HEK293 (cell line): Measurements from ENCODE around the gene SLC25A47.

Experiments used
- CTCF ChIA-PET: fragments of 350-600 bp; formaldehyde crosslinking; extraction: SDS; loops from one replicate; lab custom pipeline; 2021; ENCODE audit warnings: antibody characterized with exemption; lab: Yijun Ruan, JAX
- POLR2A ChIA-PET: fragments of 300-600 bp; formaldehyde crosslinking; extraction: SDS; loops from one replicate; lab custom pipeline; 2020; ENCODE audit warnings: antibody characterized with exemption, inconsistent platforms; lab: Yijun Ruan, JAX
- H3K27ac ChIP-seq: fragments of 200-500 bp; sonication (Bioruptor generic); 2 replicates; pipeline ENCODE4 v1.5.1; 2014; ENCODE audit warnings: low read depth, low read length, control low read depth, inconsistent platforms; ENCODE audit errors: extremely low read depth
- H3K36me3 ChIP-seq, 2 experiments: fragments of 200-500 bp in 1 of 2; sonication (Bioruptor generic) in 1 of 2; 1 replicate in 1 of 2; 2 replicates in 1 of 2; pipeline ENCODE4 v1.5.1; 2014 to 2017; ENCODE audit warnings: inconsistent platforms in 2 of 2, low read length in 2 of 2; ENCODE audit not compliant: control insufficient read depth in 2 of 2, insufficient read depth in 1 of 2
- H3K4me1 ChIP-seq: fragments of 200-500 bp; sonication (Bioruptor generic); 2 replicates; pipeline ENCODE4 v1.5.1; 2014; ENCODE audit warnings: mild to moderate bottlenecking, low read length, inconsistent platforms; ENCODE audit not compliant: control insufficient read depth, insufficient read depth
- H3K4me3 ChIP-seq: 2 replicates; pipeline ENCODE4 v1.5.1; 2011; ENCODE audit warnings: low read depth, mild to moderate bottlenecking, control low read depth, low read length, moderate library complexity
- H3K9me3 ChIP-seq: fragments of 200-500 bp; sonication (Bioruptor generic); 2 replicates; pipeline ENCODE4 v1.5.1; 2014; ENCODE audit warnings: low read depth, low read length, inconsistent platforms; ENCODE audit not compliant: control insufficient read depth, insufficient read depth
- KLF10 ChIP-seq: fragments of 450-650 bp; IDR thresholded peaks from 2 replicates; pipeline ENCODE4 v1.5.1; 2018; ENCODE audit warnings: missing biosample characterization, mild to moderate bottlenecking, missing genetic modification characterization
- ZNF132 ChIP-seq: fragments of 450-650 bp; formaldehyde crosslinking; IDR thresholded peaks from 2 replicates; pipeline ENCODE4 v1.5.1; 2017; ENCODE audit warnings: missing biosample characterization, missing genetic modification characterization, borderline replicate concordance
- ZNF140 ChIP-seq: fragments of 450-650 bp; formaldehyde crosslinking; IDR thresholded peaks from 2 replicates; pipeline ENCODE4 v1.5.1; 2016; ENCODE audit warnings: missing biosample characterization, missing genetic modification characterization
- ZNF24 ChIP-seq: fragments of 450-650 bp; formaldehyde crosslinking; IDR thresholded peaks from 2 replicates; pipeline ENCODE4 v1.5.1; 2016; ENCODE audit warnings: missing biosample characterization, missing genetic modification characterization
- ZNF391 ChIP-seq: fragments of 450-650 bp; formaldehyde crosslinking; IDR thresholded peaks from 2 replicates; pipeline ENCODE4 v1.5.1; 2016; ENCODE audit warnings: low read depth, missing biosample characterization, missing genetic modification characterization, borderline replicate concordance
- ZNF48 ChIP-seq: fragments of 450-650 bp; formaldehyde crosslinking; IDR thresholded peaks from 2 replicates; pipeline ENCODE4 v1.5.1; 2016; ENCODE audit warnings: missing biosample characterization, missing genetic modification characterization
- ZNF747 ChIP-seq: fragments of 450-650 bp; formaldehyde crosslinking; IDR thresholded peaks from 2 replicates; pipeline ENCODE4 v1.5.1; 2016; ENCODE audit warnings: missing biosample characterization, missing genetic modification characterization
- TF ChIP-seq, protein P1 (sequence below): fragments of 450-650 bp; formaldehyde crosslinking; conservative IDR thresholded peaks from 2 replicates; pipeline ENCODE4 v1.5.1; 2016; ENCODE audit warnings: low read depth, missing biosample characterization, missing genetic modification characterization
- TF ChIP-seq, protein P2 (sequence below): fragments of 450-650 bp; formaldehyde crosslinking; IDR thresholded peaks from 2 replicates; pipeline ENCODE4 v1.5.1; 2016; ENCODE audit warnings: missing biosample characterization, missing genetic modification characterization
- TF ChIP-seq, protein P3 (sequence below): fragments of 450-650 bp; formaldehyde crosslinking; IDR thresholded peaks from 2 replicates; pipeline ENCODE4 v1.5.1; 2017; ENCODE audit warnings: missing biosample characterization, missing genetic modification characterization
- TF ChIP-seq, protein P4 (sequence below): fragments of 450-650 bp; formaldehyde crosslinking; IDR thresholded peaks from 2 replicates; pipeline ENCODE4 v1.5.1; 2016; ENCODE audit warnings: missing biosample characterization, missing genetic modification characterization
- TF ChIP-seq, protein P5 (sequence below): fragments of 450-650 bp; formaldehyde crosslinking; IDR thresholded peaks from 2 replicates; pipeline ENCODE4 v1.5.1; 2016; ENCODE audit warnings: missing biosample characterization, missing genetic modification characterization, borderline replicate concordance
- TF ChIP-seq, protein P6 (sequence below): fragments of 450-650 bp; formaldehyde crosslinking; IDR thresholded peaks from 2 replicates; pipeline ENCODE4 v1.5.1; 2016; ENCODE audit warnings: missing biosample characterization, missing genetic modification characterization

The SLC25A47 gene

DNA sequence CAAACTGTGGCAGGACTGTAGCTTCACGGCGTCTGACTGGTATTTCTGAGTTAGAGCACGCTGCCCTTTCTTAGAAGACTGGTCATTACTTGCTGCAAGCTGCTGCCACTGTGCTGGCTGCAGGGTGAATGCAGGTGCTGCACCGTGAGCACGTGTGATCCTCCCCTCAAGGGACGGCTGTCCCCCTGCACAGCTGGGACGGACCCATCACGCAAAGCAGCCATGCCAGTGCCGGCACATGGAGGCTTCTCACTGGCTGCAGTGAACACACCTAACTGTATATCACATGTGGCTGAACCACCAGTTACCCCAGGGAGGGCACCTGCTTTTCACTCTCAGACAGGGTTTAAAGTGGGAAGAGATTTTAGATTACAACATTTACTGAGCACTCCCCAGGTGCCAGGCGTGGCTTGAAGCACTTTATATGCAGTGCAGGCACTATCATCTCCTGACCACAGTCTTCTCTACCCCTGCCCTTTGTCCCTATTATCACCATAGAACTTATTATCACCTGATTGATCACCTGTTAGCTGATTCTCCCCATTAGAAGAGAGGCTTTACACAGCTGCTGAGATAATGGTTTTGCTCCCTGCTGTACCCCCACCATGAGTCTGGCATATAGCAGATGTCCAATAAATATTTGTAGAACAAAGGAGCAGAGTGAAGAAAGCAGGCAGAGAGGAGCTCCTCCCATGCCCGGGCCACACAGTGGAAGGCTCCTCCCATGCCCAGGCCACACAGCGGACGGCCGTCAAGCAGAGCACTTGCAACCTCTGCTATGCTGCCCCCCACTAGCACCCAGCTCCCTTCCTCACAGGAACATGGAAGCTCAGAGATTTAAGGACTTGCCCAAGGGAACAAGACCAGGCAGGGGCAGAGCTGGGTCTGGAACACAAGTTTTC lies 25.9 kb downstream of the SLC25A47 start:
- POLR2A ChIA-PET = no interaction called here
- Histone ChIP-seq H3K4me1 (no peaks in the 10 kb centered on the region), H3K4me3 (no peak overlapping the region), H3K27ac (no peak overlapping the region)
- TF ChIP-seq ZNF391 (tag by site-specific recombination) (no peak), ZNF747 (tag by site-specific recombination) (no peak)
- TF ChIP-seq, protein P1, sequence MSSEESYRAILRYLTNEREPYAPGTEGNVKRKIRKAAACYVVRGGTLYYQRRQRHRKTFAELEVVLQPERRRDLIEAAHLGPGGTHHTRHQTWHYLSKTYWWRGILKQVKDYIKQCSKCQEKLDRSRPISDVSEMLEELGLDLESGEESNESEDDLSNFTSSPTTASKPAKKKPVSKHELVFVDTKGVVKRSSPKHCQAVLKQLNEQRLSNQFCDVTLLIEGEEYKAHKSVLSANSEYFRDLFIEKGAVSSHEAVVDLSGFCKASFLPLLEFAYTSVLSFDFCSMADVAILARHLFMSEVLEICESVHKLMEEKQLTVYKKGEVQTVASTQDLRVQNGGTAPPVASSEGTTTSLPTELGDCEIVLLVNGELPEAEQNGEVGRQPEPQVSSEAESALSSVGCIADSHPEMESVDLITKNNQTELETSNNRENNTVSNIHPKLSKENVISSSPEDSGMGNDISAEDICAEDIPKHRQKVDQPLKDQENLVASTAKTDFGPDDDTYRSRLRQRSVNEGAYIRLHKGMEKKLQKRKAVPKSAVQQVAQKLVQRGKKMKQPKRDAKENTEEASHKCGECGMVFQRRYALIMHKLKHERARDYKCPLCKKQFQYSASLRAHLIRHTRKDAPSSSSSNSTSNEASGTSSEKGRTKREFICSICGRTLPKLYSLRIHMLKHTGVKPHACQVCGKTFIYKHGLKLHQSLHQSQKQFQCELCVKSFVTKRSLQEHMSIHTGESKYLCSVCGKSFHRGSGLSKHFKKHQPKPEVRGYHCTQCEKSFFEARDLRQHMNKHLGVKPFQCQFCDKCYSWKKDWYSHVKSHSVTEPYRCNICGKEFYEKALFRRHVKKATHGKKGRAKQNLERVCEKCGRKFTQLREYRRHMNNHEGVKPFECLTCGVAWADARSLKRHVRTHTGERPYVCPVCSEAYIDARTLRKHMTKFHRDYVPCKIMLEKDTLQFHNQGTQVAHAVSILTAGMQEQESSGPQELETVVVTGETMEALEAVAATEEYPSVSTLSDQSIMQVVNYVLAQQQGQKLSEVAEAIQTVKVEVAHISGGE (tag by site-specific recombination) = no peak
- TF ChIP-seq, all 188 proteins: peak for 0
- H3K9me3 ChIP-seq = no peaks in the 10 kb centered on the region
- peaks cover 4 to 67% of the 10 kb centered on the region in 2 experiments for H3K36me3 ChIP-seq
- CTCF ChIA-PET = interaction anchor here (0.6 to 1.0 kb wide), 2 partner anchors 76 to 108 kb away, joined by 4 to 6 read pairs; no protein-coding TSS in a partner anchor

DNA sequence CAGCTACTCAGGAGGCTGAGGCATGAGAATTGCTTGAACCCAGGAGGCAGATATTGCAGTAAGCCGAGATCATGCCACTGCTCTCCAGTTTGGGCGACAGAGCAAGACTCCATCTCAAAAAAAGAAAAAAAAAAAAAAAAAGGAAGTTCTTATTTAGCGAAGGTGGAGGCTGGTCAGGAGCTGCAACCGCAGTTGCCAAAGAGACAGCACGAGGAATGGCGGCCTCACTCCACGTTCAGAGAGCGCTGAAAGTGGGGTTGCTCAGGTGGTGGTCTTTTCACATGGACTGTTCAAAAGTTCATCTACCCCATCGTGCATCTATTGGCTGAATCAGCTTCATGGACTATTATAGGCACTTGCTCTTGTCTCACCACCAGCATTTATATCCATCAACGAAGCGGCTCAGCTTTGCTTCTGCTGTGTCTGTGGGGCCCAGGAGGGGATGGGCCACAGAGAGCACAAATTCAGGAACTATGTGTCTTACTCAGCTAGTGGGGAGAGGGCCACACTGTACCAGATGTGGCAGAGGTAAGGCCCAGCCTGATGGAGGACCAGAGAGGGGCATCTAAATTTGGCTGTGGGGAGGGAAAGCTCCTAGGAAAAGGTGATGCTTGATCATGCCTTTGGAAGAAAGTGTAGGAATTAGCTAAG lies 27.3 kb downstream of the SLC25A47 start:
- Histone ChIP-seq H3K27ac (no peak overlapping the region), H3K36me3 (peaks cover 8 to 77% of the 10 kb centered on the region in 2 experiments), H3K9me3 (no peaks in the 10 kb centered on the region), H3K4me1 (no peaks in the 10 kb centered on the region), H3K4me3 (no peak overlapping the region)
- CTCF ChIA-PET = interaction anchor here (0.9 kb wide), 1 partner anchor 27 kb away, joined by 3 read pairs; no protein-coding TSS in a partner anchor
- POLR2A ChIA-PET = no interaction called here
- TF ChIP-seq, protein P2, sequence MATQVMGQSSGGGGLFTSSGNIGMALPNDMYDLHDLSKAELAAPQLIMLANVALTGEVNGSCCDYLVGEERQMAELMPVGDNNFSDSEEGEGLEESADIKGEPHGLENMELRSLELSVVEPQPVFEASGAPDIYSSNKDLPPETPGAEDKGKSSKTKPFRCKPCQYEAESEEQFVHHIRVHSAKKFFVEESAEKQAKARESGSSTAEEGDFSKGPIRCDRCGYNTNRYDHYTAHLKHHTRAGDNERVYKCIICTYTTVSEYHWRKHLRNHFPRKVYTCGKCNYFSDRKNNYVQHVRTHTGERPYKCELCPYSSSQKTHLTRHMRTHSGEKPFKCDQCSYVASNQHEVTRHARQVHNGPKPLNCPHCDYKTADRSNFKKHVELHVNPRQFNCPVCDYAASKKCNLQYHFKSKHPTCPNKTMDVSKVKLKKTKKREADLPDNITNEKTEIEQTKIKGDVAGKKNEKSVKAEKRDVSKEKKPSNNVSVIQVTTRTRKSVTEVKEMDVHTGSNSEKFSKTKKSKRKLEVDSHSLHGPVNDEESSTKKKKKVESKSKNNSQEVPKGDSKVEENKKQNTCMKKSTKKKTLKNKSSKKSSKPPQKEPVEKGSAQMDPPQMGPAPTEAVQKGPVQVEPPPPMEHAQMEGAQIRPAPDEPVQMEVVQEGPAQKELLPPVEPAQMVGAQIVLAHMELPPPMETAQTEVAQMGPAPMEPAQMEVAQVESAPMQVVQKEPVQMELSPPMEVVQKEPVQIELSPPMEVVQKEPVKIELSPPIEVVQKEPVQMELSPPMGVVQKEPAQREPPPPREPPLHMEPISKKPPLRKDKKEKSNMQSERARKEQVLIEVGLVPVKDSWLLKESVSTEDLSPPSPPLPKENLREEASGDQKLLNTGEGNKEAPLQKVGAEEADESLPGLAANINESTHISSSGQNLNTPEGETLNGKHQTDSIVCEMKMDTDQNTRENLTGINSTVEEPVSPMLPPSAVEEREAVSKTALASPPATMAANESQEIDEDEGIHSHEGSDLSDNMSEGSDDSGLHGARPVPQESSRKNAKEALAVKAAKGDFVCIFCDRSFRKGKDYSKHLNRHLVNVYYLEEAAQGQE (tag by site-specific recombination) = no peak
- TF ChIP-seq ZNF140 (tag by site-specific recombination) (no peak), KLF10 (tag by site-specific recombination) (no peak), ZNF24 (tag by site-specific recombination) (no peak), ZNF132 (tag by site-specific recombination) (no peak), ZNF48 (tag by site-specific recombination) (no peak)
- TF ChIP-seq, protein P3, sequence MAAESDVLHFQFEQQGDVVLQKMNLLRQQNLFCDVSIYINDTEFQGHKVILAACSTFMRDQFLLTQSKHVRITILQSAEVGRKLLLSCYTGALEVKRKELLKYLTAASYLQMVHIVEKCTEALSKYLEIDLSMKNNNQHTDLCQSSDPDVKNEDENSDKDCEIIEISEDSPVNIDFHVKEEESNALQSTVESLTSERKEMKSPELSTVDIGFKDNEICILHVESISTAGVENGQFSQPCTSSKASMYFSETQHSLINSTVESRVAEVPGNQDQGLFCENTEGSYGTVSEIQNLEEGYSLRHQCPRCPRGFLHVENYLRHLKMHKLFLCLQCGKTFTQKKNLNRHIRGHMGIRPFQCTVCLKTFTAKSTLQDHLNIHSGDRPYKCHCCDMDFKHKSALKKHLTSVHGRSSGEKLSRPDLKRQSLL (tag by site-specific recombination) = no peak
- TF ChIP-seq, protein P4, sequence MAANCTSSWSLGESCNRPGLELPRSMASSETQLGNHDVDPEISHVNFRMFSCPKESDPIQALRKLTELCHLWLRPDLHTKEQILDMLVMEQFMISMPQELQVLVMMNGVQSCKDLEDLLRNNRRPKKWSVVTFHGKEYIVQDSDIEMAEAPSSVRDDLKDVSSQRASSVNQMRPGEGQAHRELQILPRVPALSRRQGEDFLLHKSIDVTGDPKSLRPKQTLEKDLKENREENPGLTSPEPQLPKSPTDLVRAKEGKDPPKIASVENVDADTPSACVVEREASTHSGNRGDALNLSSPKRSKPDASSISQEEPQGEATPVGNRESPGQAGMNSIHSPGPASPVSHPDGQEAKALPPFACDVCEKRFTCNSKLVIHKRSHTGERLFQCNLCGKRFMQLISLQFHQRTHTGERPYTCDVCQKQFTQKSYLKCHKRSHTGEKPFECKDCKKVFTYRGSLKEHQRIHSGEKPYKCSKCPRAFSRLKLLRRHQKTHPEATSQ = no peak
- TF ChIP-seq, protein P5, sequence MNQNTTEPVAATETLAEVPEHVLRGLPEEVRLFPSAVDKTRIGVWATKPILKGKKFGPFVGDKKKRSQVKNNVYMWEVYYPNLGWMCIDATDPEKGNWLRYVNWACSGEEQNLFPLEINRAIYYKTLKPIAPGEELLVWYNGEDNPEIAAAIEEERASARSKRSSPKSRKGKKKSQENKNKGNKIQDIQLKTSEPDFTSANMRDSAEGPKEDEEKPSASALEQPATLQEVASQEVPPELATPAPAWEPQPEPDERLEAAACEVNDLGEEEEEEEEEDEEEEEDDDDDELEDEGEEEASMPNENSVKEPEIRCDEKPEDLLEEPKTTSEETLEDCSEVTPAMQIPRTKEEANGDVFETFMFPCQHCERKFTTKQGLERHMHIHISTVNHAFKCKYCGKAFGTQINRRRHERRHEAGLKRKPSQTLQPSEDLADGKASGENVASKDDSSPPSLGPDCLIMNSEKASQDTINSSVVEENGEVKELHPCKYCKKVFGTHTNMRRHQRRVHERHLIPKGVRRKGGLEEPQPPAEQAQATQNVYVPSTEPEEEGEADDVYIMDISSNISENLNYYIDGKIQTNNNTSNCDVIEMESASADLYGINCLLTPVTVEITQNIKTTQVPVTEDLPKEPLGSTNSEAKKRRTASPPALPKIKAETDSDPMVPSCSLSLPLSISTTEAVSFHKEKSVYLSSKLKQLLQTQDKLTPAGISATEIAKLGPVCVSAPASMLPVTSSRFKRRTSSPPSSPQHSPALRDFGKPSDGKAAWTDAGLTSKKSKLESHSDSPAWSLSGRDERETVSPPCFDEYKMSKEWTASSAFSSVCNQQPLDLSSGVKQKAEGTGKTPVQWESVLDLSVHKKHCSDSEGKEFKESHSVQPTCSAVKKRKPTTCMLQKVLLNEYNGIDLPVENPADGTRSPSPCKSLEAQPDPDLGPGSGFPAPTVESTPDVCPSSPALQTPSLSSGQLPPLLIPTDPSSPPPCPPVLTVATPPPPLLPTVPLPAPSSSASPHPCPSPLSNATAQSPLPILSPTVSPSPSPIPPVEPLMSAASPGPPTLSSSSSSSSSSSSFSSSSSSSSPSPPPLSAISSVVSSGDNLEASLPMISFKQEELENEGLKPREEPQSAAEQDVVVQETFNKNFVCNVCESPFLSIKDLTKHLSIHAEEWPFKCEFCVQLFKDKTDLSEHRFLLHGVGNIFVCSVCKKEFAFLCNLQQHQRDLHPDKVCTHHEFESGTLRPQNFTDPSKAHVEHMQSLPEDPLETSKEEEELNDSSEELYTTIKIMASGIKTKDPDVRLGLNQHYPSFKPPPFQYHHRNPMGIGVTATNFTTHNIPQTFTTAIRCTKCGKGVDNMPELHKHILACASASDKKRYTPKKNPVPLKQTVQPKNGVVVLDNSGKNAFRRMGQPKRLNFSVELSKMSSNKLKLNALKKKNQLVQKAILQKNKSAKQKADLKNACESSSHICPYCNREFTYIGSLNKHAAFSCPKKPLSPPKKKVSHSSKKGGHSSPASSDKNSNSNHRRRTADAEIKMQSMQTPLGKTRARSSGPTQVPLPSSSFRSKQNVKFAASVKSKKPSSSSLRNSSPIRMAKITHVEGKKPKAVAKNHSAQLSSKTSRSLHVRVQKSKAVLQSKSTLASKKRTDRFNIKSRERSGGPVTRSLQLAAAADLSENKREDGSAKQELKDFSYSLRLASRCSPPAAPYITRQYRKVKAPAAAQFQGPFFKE = no peak
- TF ChIP-seq, protein P6, sequence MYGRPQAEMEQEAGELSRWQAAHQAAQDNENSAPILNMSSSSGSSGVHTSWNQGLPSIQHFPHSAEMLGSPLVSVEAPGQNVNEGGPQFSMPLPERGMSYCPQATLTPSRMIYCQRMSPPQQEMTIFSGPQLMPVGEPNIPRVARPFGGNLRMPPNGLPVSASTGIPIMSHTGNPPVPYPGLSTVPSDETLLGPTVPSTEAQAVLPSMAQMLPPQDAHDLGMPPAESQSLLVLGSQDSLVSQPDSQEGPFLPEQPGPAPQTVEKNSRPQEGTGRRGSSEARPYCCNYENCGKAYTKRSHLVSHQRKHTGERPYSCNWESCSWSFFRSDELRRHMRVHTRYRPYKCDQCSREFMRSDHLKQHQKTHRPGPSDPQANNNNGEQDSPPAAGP (tag by site-specific recombination) = no peak
